Fibroblast of skin of left biceps (primary cell): ENCODE measurements around the gene FHOD3.

Experiments
- DNase-seq, 2 experiments: peaks; one replicate each; pipeline ENCODE4 v3.0.0-alpha.2; 2013; ENCODE audit warnings: low read depth in 2 of 2

FHOD3 gene

DNA sequence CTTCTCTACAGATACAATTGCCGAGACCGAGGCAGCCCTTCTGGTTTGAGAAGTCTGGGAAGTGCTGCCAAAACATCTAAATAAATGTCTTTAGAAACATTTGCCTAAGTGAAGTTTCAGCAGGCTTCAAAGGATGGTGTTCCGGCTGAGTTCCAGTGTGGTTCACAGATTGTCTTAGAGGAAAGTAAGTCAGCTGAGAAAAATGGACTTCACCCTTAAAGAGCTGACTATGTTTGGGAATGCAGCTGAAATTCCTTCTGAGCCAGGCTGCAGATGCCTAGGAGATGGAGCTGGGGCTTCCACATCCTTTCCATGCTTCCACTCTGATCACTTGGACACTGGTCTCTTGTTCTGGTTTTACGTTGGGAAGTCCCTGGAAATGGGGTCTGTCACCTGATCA, 83.6 kb downstream of the FHOD3 start:
- DNase-seq, result no peak

DNA sequence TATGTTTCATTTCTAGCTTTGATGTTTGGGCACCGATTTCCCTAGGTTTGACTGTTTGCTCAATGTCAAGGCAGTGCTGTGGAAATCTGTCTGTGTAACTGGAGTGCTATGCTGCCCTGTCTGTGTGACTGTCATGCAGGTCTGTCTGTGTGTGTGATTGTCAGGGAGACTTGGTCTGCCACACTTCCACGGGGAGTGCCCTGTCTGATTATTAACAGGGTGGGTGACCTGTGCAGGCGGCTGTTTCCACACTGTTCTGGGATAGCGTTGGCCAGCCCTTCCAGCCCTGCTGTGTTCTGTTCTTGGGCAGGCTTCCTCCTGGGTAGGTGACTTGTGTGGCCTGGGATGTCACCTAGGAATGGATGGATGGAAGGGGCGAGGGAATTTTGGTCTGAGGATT, 85.3 kb downstream of the FHOD3 start:
- DNase-seq, result no peak

DNA sequence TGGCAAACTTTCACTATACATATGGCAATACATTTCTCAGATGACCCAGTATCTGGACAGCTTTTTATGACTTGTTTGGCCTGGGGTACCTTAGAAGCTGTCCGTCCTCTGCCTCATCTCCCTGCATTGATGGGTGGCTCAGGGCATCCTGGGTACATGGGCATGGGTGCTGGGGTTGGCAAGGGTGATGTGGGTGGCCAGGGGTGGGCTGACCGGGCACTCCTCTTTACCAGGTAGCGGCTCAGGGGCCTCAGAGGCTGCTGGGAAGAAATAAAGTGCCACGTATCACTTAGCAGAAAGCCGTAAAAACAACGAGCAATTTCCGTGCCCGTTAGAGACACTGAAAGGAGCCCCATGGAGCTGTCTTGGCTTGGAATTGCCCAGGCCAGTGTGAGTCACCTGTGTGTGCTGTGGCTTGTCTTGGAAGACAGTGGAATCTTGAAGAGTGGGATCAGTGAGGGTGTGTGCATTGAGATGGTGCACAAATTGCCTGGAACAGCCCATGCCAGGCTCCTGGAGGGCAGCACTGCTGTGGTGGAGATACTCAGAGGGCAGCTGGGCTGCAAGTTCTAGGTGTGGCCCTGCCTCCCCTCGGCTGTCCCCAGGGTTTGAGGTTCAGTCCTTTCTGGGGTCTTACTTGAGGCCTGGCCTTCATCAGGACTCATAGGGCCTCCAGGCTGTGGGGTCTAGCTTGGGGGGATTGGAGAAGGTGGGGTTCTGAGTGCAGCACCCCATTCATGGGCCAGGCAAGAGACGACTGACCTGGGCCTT, 88.8 kb downstream of the FHOD3 start:
- no peak for DNase-seq

DNA sequence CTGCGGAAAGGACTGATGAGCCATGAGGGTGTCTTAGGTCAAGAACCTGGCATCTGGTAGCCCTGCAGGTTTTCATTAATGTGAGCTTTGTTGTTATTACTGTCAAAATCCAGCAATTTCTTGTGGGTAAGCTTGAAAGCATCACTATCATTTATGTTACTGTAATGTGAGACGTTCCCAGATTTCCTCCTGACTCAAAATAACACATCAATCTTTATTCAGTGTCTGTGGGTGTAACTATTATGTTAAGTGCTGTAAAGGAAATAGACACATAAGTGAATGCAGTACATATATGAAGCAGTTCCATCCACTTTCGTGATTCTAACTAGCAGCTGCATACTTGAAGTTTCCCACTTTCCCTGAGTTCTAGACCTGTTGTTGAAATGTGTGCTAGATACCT, 89.8 kb downstream of the FHOD3 start:
- no peak for DNase-seq

DNA sequence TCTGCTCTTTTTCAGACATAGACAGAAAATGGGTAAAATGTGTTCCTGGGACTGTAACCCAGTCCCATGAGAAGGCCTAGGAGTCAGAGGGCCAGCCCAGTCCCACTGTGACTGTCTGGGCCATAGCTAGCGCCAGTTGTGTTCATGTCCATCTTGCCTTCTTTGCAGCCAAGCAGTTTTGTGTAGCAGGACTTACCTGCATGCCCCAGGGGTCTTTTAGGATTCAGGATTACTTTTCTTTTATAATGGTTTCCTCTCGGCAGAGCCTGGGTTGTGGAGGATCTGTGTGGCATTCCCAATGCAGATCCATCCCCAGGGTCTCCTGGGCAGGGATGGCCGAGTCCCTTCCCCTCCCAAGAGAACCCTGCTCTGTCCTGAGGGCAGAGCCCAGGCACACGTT, 90.8 kb downstream of the FHOD3 start:
- no peak for DNase-seq

DNA sequence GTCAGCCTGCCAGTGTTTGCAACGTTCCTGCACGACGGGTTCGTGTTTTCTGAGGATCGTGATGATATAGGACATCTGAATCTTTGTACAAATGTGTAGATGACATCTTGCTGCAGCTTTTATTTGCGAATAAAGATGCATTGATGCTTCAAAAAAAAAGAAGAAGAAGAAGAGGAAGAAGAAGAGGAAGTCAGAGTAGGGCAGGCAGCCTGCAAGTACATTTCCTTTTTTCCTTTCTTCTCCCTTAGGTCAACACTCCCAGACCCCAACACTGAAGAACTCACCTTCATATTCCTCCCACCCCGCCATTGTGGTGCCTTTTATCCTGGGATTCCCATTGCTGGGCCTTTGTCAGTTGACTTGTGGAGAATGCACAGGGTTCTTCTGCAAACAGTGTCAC, 91.5 kb downstream of the FHOD3 start:
- no peak for DNase-seq

DNA sequence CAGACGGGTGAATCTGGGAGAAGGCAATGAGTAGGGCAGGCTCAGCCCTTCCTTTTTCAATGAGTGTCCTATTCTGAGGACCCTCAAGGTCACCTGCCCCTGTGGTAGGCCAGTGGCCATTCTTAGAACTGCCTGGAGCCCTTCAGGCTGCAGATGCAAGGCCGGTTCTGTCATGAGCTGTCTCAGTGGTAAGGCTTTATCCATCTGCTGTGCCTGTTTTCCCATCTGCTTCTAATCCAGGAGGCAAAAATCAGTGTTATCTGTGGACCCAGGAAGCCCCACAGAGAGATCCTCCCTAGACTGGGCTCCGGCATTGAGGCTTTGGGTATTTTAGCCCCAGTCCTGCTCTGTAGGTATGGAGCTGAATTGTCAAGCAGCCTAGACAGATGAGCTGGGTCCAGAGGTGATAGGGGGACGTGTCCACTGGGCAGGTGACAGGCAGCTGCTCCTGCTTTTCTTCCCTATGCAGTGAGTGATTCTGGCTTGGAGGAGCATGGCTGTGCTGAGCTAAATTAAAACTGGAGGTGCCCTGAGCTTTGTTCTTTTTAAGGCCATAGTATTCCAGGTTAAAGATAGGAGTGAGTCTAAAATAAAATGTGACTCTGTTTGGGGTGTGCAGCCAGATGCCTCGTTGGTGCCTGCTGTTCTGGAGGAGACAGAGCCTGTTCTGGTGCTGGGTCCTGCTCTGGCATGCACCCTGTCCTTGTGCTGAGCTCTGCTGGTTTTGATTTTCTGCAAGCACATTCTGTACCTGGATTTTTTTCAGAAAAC, 92.5 kb downstream of the FHOD3 start:
- no peak for DNase-seq

DNA sequence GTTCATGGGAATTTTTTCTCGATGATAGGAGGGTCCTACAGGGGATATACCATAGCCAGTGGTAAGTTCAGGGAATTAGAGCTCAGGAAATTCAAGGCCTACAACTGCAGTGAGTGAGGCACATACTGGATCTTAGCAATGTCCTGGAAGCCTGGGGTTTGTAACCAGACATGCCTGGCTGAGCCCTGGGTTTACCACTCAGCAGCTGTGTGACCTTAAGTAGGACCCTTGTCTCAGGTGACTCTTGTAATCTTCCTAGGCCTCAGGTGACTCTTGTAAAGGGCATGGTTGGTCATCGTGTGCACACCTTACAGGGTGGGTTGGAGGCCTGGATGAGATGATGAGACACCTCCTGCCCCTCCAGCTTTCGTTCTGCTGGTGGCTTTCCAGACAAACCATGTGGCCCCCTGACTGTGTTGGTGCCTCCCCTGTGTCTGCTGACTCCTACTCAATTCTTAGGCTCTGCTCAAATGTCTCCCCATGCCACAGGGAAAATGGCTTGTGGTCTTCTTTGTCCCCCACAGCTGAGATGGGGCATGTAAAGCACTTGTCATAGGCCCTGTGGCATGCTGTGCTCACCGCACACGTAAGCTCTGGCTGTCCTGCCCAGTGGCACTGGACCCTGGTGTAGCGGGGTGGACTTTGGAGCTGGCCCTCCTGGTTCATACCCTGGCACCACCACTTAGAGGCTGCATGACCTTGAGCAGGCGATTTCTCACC, 94.1 kb downstream of the FHOD3 start:
- DNase-seq, result no peak

DNA sequence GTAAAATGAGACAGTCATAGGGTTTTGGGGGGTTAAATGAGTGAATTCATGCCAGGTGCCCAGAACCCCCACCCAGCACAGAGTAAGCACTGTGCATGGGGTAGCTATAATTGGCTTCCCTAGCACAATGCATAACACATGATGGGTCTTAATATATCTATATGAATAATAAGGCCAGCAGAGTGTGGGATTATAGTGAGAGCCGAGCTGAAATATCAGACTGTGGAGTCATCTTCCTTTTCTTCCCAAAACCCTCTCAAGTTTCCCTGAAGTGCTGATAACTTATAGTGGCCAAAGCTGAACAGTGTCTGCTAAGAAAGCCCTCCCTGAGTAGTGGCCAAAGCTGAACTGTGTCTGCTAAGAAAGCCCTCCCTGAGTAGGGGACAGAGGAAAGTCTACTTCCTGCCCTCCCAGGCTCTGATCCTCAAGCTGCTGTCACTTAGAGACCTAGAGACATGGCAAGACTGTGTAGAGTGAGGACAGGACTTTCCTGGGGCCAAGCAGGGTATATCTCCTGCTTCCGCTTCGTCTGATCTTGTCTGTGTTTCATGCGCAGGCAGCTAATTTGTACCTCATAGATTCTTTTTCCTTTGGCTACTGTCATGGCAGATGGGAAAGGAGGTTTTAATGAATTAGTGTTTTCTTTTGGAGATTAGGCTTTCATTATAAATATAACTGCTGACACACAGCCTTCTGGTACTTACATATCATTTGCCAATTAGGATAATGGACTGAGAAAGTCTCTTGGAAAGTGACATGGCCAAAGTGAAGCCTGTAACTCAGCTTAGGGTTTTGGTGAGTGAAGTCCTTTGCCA, 94.9 kb downstream of the FHOD3 start:
- DNase-seq, result no peak

DNA sequence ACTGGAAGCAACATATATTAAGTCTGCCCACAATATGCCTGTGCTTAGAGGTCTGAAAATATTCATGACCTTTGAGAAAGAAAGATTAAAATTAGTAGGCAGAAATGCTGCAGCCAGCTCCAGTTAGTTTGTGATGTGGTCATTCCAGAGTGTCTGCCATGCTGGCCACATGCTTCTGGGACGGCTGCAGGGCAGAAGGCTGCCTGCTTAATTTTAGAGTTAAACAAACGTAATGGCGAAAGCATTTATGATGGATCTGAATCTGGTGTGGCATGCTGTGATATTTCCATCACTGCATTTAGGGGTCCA, 95.4 kb downstream of the FHOD3 start:
- DNase-seq, result no peak

DNA sequence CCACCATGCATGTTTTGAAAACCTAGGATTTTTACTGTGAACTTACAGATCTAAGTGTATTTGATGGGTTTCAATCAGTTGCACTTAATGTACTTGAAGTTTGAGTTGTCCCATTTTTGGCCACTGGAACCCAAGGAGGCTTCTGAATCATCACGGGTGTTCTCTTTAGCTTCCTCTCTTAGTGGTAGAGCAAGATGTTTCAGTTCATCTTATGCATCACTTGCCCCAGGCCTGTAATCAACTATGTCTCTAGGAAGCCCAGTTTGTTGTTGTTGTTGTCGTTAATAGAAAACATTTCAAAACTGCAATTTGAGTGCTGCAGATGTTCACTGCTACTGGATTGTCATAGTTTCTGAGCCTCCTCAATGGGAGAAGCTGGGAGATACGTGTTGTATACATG, 97.0 kb downstream of the FHOD3 start:
- no peak for DNase-seq

DNA sequence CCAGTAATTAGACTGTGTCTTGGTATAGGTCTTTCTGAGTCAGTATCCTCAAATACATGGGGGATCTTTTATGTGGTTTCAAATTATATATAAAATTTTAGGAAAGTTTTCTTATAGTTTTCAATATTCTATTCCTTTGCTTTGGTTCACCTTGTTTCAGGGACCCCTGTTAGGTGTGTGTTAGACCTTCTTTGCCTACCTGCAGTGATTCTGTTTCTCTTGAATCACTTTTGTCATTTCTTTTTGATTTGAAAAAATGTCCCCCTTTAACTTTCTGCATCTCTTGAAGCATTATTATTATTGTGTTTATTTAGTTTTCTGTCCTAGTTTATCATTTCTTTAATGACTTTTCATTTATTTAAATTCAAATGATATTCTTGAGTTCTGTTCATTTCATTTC, 98.7 kb downstream of the FHOD3 start:
- no peak for DNase-seq

DNA sequence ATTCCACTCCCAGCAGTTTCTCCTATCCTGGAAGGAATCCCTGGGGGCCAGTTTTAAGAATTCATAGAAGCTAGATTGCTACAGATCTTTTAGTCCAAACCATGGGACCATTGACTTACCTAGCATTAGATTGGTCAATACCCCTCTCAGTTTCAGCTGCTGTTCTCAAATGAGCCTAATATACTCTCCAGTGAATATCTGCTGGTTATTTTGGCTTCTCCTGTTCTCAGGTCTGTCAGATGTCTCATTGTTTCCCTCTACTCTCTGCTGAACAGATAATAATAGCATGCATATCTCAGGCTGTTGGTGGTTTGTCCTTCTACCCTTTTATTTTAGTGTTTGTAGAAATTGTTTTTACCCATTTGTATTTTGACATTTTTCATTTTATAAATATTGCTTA, 99.5 kb downstream of the FHOD3 start:
- DNase-seq, result no peak

DNA sequence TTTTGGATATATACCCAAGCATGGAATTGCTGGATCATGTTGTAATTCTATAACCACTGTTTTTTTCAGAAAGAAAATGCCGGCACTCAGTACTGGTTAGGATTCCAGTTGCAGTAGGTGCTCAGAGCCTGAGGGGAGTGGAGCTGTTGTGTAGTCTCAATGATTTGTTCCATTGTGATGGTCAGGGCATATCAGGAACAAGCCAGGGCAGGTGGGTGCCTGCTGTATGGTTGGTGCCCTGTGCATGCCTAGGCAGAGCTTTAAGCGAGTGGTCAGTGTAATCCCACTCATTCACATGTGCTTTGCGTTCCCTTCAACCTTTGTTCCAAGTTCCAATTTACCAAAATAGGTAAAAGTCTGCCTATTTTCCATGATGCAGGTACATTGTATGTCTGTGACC, 100.9 kb downstream of the FHOD3 start:
- no peak for DNase-seq

DNA sequence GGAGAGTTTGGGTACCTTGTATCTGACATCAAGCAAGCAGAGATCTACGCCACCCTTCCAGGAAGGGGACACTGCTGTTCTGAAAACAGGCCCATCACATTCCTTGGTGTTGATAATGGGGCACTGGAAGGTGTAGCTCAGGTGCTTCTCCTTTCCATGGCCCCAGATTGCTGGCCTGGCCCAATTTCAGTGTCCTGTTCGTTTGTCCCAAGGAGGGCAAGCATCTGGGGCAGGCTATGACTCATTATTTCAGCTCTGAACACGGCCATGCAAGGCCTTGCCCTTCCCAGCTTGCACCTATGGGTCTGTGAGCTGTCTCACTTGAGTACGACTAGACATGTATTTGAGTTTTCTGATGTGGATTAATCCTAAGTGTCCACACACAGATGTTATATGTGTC, 101.5 kb downstream of the FHOD3 start:
- DNase-seq, result no peak

DNA sequence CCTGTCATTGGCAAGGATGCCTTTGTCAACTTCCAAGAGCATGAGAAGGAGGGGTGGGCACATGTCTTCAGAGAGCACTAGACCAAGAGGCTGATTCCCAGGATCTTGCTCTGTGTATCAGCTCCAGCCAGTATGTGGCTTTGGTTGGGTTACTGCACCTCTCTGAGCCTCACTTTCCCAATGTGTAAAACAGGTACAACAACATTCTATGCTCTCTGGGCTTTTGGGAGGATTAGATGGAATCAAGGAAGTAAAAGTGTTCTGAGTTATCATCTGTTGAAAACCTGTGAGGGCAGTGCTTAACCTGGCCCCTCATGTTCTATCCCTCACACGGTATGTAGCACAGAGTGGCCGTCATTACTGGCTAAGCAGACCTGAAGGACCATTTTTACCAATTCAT, 103.9 kb downstream of the FHOD3 start:
- DNase-seq, result no peak

DNA sequence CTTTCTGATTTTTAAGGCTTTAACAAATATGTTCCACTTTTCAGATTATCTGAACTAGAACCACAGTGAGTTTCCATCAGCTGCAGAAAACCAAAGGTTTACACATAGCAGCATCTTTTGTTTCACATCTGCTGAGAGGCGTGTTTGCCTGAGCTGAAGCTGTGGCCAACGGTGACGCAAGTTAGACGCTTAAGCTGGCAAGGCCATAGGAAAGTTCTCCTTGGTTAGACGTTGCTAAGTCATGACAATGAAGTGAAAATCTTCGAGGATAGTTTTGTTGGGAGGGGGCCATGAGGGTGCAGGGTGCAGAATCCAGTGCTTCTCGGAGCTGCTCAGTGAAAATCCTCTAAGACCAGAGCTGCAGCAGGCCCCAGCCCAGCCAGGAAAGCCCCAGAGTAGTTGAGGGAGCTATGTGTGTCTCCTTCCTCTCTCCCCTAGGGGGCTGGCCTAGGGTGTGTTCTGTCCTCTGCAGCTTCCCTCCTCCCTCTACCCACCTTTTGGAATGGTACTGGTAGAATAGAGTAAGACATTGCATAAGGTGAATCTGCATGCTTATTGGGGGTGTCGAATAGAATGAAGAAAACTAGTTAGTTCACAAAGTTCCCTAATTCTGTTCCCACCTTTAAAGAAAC, 105.4 kb downstream of the FHOD3 start:
- peak; percentile 65 to 71 for DNase-seq

DNA sequence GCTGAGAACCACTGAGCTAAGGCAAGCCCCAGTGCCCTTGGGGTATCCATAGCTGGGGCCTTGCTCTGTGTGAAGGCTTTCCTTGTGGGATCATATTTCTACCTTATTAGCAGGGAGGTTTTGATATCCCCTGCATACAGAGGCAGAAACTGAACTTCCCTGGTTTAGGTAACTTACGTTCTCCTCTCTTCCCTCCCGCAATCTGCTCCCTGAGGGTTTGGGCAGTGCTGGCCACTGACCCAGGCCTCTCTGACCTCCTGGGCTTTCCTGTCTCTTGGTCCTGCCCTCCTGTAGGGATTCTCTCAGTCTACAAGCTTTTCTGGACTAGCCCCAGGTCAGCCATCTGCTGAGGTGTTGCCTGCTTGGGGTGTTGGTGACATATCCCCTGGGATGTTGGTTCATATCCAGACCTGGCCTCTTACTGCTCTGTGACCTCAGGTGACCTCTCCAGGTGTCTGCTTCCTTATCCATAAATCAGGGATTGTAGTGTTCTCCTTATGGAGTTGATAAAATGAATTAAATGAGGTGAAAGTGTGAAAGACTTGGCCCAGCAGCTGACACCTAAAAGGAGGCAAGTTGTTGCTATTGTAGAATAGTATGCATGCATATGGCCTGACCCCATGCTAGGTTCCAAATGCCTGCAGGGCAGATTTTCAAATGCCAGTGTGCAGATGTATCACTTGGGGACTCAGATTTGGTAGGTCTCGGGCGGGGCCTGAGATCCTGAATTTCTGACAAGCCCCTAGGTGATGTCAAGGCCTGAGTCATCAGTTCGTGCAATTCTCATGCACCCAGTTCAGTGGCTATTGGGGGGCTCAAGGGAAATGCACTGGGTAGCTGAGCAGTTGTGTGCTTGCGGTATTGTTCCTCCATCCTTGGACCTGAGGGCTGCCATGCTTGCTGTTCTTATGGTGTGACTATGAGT, 106.6 kb downstream of the FHOD3 start:
- DNase-seq, result no peak

DNA sequence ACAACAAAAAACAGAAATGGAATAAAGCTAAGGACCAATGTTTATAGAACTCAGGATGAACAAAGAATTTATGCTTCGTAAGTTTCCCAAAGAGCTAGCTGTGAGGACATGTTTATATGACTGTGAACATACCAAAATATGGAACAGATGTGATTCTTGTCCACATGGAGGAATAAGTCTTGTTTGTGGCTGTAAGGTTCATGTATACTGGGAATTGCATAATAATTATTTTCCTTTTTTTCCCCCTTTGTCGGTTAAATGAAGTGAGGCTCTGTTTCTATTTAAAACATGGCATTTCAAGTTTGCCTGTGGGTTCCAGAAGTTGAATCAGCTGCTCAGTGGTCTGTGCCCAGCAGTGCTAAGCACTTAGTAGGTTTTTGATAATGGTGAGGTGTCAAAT, 108.1 kb downstream of the FHOD3 start:
- DNase-seq, result no peak

DNA sequence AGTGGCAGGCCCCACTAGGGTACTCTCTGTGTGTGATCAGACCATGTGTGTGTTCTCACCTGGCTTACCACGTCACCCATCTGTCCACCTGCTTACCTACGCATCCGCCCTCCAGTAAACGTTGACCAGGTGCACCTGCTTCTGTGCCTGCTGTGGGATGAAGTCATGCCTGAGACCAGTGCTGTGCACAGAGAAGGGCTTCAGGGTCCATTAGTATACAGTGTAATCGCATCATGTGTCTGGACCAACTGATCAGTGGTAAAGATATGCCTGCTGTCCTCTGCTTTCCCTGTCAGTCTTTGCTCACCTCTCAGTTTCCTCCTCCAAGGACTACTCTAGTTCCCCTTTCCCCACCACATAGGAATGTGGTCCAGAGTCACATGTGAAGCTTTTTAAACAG, 109.3 kb downstream of the FHOD3 start:
- DNase-seq, result no peak

DNA sequence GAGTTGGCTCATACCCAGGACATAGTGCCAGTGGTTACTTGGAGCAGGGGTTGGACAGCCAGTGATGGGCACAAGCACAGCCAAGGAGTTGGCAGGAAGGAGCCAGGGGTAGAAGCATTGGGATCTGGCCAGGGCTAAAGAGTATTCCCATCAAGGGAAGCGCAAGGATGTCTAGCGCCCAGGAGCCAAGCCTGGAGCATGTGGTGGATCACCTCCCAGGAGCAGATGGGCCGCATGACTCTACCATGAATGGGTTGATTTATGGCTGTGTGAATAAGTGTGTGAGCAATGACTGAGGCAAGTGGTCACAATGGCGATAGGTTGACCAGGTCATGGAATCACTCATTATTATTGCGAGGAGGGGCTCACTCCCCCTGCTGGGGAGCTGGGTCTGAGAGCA, 111.1 kb downstream of the FHOD3 start:
- no peak for DNase-seq
